Activated naive CD4-positive, alpha-beta T cell treated with anti-CD3 and anti-CD28 coated beads for 36 hours (primary cell): ENCODE data around the gene STRN3. TPM values are rescaled to one million over a fixed set of nuclear protein-coding genes. Genes with fewer than 3 reads are reported as not detected.
"Not testable (repeated sequence)": the region's sequence is repeated elsewhere in the genome, so short reads cannot be mapped to it uniquely, and the experiment has no call there.

Source experiments
- CTCF ChIA-PET: fragments of 350-600 bp; sonication (Branson Sonifier 250); formaldehyde crosslinking; loops from one replicate; lab custom pipeline; 2021; ENCODE audit warnings: antibody characterized with exemption; lab: Charles Lee
- DNase-seq: peaks from one replicate; pipeline ENCODE4 v3.0.0-alpha.2; 2020
- H3K27ac Mint-ChIP-seq: one replicate; pipeline ENCODE4 v1.8.0; 2021; ENCODE audit warnings: mild to moderate bottlenecking, mixed read lengths
- H3K27me3 Mint-ChIP-seq: one replicate; pipeline ENCODE4 v1.8.0; 2021; ENCODE audit warnings: low read depth, mixed read lengths
- H3K36me3 Mint-ChIP-seq: one replicate; pipeline ENCODE4 v1.8.0; 2021; ENCODE audit warnings: low read depth, mixed read lengths
- H3K4me1 Mint-ChIP-seq: one replicate; pipeline ENCODE4 v1.8.0; 2021; ENCODE audit warnings: low read depth, mixed read lengths
- H3K4me3 Mint-ChIP-seq: one replicate; pipeline ENCODE4 v1.8.0; 2021; ENCODE audit warnings: mild to moderate bottlenecking, moderate library complexity, mixed read lengths
- H3K9me3 Mint-ChIP-seq: one replicate; pipeline ENCODE4 v1.8.0; 2021; ENCODE audit warnings: mixed read lengths
- intact Hi-C: fragments of 100-400 bp; cut with micrococcal nuclease; formaldehyde crosslinking; loops from one replicate; pipeline ENCODE4 v1.15.1; 2023
- total RNA-seq, 2 experiments: library from RNA; stranded (reverse); gene quantifications; one replicate each; pipeline ENCODE4 v1.2.3, GENCODE V29; 2021

Gene STRN3
- total RNA-seq, 2 experiments from 2014 or later = 12.6 to 13.8 TPM

DNA sequence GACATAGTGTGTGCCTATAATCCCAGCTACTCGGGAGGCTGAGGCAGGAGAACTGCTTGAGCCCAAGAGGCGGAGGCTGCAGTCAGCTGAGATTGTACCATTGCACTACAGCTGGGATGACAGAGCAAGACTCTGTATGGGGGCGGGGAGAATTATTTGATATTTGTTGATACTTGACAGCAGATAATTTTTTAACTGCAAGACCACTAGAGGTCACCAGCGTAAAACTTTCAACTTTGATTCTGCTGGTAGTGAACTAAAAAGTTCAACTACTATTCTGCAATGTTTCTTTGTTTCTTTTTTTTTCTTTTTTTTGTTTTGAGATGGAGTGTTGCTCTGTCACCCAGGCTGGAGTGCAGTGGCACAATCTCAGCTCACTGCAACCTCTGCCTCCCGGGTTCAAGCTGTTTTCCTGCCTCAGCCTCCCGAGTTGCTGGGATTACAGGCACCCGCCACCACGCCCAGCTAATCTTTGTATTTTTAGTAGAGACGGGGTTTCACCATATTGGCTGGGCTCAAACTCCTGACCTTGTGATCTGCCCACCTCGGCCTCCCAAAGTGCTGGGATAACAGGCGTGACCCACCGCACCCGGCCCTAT lies 46.0 kb downstream of the STRN3 start:
- CTCF ChIA-PET = interaction anchor here (0.6 to 4.4 kb wide), 17 partner anchors 9 to 322 kb away, joined by 3 to 29 read pairs (median 3); partner anchors contain the start of gene STRN3
- H3K9me3 Mint-ChIP-seq, H3K36me3 Mint-ChIP-seq, H3K4me3 Mint-ChIP-seq, H3K27ac Mint-ChIP-seq, H3K27me3 Mint-ChIP-seq: not testable (repeated sequence)
- peaks cover 15% of the 10 kb centered on the region for H3K4me1 Mint-ChIP-seq
- peak; percentile 56 for DNase-seq
- intact Hi-C loops = loop anchor here (1.0 to 5.0 kb wide), 4 partner anchors 102 to 477 kb away; partner anchors contain the start of gene DTD2

DNA sequence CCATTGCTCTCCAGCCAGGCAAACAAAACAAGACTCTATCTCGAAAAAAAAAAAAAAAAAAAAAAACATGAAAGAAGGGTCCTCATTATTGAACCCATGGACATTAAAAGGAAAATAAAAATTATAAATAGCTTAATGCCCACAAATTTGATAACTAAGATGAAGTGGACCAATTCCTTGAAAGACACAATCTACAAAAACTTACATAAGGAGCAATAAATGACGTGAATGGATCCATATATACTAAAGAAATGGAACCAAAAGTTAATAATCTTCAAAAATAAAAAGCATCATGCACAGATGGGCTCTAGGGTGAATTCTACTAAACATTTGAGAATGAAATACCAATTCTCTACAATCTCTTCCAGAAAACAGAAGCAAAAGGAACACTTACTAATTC lies 48.4 kb downstream of the STRN3 start:
- H3K36me3 Mint-ChIP-seq = no peaks in the 10 kb centered on the region
- intact Hi-C loops = no loop called here
- H3K4me3 Mint-ChIP-seq = no peak overlapping the region
- peaks cover 32% of the 10 kb centered on the region for H3K4me1 Mint-ChIP-seq
- no peaks in the 10 kb centered on the region for H3K27me3 Mint-ChIP-seq
- H3K9me3 Mint-ChIP-seq = peaks cover 3% of the 10 kb centered on the region
- CTCF ChIA-PET = interaction anchor here (1.5 to 4.4 kb wide), 2 partner anchors 103 to 105 kb away, joined by 4 to 29 read pairs; no protein-coding TSS in a partner anchor
- no peak overlapping the region for H3K27ac Mint-ChIP-seq
- DNase-seq = no peak

DNA sequence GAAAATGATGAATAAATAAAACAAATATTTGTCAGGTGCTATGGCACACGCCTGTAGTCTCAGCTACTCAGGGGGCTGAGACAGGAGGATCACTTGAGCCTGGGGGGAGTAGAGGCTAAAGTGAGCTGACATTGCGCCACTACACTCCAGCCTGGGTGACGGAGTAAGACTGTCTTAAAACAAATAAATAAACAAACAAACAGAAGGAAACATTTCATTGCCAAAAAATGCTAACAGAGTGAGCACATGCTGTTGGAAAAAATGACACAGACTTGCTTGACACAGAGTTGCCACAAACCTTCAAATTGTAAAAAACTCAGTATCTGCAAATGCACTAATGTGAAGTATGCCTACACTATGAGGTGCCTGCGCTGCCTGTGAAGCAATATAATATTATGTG lies 51.6 kb downstream of the STRN3 start:
- peaks cover 52% of the 10 kb centered on the region for H3K4me1 Mint-ChIP-seq
- CTCF ChIA-PET = interaction anchor here (0.6 to 0.7 kb wide), 2 partner anchors 94 to 125 kb away, joined by 3 to 4 read pairs; no protein-coding TSS in a partner anchor
- no peak for DNase-seq
- intact Hi-C loops = loop anchor here (5.0 kb wide), 1 partner anchor 233 kb away; the partner anchor contains the start of gene HECTD1
- H3K27me3 Mint-ChIP-seq = no peaks in the 10 kb centered on the region
- no peak overlapping the region for H3K4me3 Mint-ChIP-seq
- H3K9me3 Mint-ChIP-seq = peaks cover 3% of the 10 kb centered on the region
- no peak overlapping the region for H3K27ac Mint-ChIP-seq
- H3K36me3 Mint-ChIP-seq = no peaks in the 10 kb centered on the region

DNA sequence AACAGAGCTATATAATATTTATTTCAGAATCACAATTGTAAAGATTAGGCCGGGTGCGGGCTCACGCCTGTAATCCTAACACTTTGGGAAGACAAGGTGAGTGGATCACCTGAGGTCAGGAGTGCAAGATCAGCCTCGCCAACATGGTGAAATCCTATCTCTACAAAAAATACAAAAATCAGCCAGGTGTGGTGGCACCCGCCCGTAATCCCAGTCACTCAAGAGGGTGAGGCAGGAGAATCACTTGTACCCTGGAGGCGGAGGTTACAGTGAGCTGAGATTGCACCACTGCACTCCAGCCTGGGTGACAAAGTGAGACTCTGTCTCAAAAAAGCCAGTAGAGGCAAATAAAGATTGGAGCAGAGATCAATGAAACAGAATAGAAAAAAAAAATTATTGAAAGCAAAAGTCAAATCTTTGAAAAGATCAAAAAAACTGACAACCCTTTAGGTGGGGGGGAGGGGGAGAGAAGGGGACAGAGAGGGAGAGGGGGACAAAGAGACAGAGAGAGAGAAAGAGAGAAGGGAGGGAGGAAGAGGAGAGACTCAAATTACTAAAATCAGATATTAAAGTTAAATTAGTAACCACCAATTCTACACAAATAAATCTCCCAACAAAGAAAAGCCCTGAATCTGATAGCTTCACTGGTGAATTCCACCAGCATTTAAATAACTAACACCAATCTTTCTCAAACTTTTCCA lies 53.1 kb downstream of the STRN3 start:
- intact Hi-C loops = loop anchor here (5.0 kb wide), 1 partner anchor 234 kb away; the partner anchor contains the start of gene HECTD1
- H3K4me1 Mint-ChIP-seq = peaks cover 50% of the 10 kb centered on the region
- H3K4me3 Mint-ChIP-seq = no peak overlapping the region
- no peak overlapping the region for H3K27ac Mint-ChIP-seq
- CTCF ChIA-PET = interaction anchor here (0.8 kb wide), 1 partner anchor 11 kb away, joined by 4 read pairs; no protein-coding TSS in a partner anchor
- DNase-seq = no peak
- no peaks in the 10 kb centered on the region for H3K27me3 Mint-ChIP-seq
- H3K36me3 Mint-ChIP-seq = peaks cover 1% of the 10 kb centered on the region
- peaks cover 3% of the 10 kb centered on the region for H3K9me3 Mint-ChIP-seq

DNA sequence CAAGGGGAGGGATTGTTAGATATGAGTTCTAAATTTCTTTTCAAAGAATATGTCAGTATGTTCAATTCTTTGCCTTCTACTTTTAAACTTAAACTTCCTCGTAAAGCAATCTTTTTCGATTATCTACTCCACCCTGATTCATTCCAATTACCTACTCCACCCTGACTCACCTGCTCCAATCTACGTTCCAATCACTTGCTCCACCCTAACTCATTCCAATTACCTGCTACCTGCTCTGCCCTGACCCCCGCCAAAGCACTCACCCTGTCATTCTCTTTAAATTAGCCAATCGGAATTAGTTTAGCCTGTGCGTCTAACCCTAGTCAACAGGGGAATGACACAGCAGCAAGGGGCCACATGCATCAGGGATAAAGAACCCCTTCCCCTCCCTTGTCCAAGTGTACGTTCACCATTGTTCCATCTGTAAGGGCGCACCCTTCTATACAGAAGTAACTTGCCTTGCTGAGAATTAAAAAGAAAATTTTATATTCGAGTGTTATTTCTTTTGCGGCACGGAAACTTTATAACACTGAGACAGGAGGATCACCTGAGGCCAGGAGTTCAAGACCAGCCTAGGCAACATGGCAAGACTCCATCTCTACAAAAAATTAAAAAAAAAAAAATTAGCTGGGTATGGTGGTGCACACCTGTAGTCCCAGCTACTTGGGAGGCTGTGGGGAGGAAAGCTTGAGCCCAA lies 54.0 kb downstream of the STRN3 start:
- CTCF ChIA-PET = interaction anchor here (0.8 kb wide), 1 partner anchor 10 kb away, joined by 4 read pairs; no protein-coding TSS in a partner anchor
- H3K4me1 Mint-ChIP-seq = peaks cover 47% of the 10 kb centered on the region
- H3K9me3 Mint-ChIP-seq = not testable (repeated sequence)

DNA sequence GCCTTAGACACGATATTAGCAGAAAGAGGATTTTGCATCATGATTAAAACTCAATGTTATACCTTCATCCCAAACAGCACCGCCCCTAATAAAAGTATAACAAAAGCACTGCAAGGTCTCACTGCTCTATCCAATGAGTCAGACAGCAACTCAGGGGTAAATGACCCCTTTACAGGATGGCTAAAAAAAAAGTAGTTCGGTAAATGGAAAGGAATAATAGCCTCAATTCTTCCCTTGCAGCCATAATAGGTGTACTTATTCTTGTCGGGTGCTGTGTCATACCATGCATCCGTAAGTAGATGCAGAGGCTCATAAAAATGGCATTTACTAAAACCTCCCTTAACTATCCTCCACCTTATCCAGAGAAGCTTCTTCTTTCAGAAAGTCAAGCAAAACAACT lies 54.6 kb downstream of the STRN3 start:
- CTCF ChIA-PET = no interaction called here
- Mint-ChIP-seq H3K4me3 (no peak overlapping the region), H3K4me1 (peaks cover 47% of the 10 kb centered on the region), H3K36me3 (peaks cover 3% of the 10 kb centered on the region), H3K9me3 (peaks cover 9% of the 10 kb centered on the region), H3K27ac (no peak overlapping the region), H3K27me3 (no peaks in the 10 kb centered on the region)
- DNase-seq = no peak
- intact Hi-C loops = loop anchor here (5.0 kb wide), 1 partner anchor 236 kb away; the partner anchor contains the start of gene HECTD1

More for the DNA sequence above, 54.0 kb downstream of the STRN3 start:
- H3K27ac Mint-ChIP-seq, H3K27me3 Mint-ChIP-seq, H3K4me3 Mint-ChIP-seq, H3K36me3 Mint-ChIP-seq, DNase-seq: not testable (repeated sequence)
- intact Hi-C loops = loop anchor here (5.0 kb wide), 1 partner anchor 235 kb away; the partner anchor contains the start of gene HECTD1

DNA sequence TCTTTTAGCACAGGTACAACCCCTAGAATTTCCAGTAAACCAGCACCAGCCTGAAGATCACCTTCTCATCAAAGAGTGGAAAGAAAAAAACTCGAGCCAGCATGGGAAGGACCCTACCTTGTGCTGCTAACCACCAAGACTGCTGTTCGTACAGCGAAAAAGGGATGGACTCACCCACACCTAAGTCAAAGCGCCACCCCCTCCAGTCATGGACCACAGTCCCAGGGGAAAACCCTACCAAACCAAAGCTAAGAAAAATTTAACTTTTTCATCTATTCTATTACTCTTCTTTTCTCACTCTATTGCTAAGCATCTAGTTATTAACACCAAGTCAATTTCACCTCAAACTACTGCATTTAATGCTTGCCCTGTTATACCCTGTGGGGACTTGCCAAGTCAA lies 56.4 kb downstream of the STRN3 start:
- Mint-ChIP-seq H3K4me3 (peak overlapping the region; percentile 13), H3K4me1 (peaks cover 45% of the 10 kb centered on the region), H3K27ac (peak overlapping the region; percentile 20), H3K36me3 (peaks cover 20% of the 10 kb centered on the region), H3K9me3 (peaks cover 17% of the 10 kb centered on the region)
- peak; percentile 77 for DNase-seq
- intact Hi-C loops = loop anchor here (1.0 to 5.0 kb wide), 3 partner anchors 25 to 238 kb away; partner anchors contain the start of genes HECTD1 and STRN3
- H3K27me3 Mint-ChIP-seq = not testable (repeated sequence)
- CTCF ChIA-PET = interaction anchor here (0.5 kb wide), 1 partner anchor 333 kb away, joined by 6 read pairs; no protein-coding TSS in a partner anchor

DNA sequence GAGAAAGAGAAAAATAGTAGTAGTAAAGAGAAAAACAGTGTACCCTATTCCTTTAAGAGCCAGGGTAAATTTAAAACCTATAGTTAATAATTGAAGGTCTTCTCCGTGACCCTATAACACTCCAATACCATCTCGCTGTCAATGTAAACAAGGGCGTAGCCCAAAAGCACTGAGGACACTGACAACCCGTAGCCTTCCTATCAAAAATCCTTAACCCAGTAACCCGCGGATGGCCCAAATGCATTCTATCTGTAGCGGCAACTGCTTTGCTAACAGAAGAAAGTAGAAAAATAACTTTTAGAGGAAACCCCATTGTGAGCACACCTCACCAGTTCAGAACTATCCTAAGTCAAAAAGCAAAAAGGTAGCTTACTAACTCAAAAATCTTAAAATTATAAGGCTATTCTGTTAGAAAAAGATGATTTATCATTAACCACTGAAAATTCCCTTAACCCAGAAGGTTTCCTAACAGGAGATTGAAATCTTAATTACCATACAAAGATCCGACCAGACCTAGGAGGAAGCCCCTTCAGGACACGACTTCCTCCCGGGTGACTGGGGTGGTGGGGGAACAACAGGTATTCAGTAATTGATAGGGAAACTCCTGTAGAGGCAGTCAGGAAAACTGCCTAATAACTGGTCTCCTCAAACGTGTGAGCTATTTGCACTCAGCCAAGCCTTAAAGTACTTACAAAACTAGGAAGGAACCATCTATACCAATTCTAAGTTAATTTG lies 58.6 kb downstream of the STRN3 start:
- CTCF ChIA-PET = interaction anchor here (1.0 kb wide), 1 partner anchor 11 kb away, joined by 3 read pairs; no protein-coding TSS in a partner anchor
- peaks cover 36% of the 10 kb centered on the region for H3K4me1 Mint-ChIP-seq
- H3K27me3 Mint-ChIP-seq, H3K27ac Mint-ChIP-seq, intact Hi-C loops, H3K4me3 Mint-ChIP-seq, DNase-seq: not testable (repeated sequence)
- peaks cover 31% of the 10 kb centered on the region for H3K36me3 Mint-ChIP-seq
- peaks cover 17% of the 10 kb centered on the region for H3K9me3 Mint-ChIP-seq

DNA sequence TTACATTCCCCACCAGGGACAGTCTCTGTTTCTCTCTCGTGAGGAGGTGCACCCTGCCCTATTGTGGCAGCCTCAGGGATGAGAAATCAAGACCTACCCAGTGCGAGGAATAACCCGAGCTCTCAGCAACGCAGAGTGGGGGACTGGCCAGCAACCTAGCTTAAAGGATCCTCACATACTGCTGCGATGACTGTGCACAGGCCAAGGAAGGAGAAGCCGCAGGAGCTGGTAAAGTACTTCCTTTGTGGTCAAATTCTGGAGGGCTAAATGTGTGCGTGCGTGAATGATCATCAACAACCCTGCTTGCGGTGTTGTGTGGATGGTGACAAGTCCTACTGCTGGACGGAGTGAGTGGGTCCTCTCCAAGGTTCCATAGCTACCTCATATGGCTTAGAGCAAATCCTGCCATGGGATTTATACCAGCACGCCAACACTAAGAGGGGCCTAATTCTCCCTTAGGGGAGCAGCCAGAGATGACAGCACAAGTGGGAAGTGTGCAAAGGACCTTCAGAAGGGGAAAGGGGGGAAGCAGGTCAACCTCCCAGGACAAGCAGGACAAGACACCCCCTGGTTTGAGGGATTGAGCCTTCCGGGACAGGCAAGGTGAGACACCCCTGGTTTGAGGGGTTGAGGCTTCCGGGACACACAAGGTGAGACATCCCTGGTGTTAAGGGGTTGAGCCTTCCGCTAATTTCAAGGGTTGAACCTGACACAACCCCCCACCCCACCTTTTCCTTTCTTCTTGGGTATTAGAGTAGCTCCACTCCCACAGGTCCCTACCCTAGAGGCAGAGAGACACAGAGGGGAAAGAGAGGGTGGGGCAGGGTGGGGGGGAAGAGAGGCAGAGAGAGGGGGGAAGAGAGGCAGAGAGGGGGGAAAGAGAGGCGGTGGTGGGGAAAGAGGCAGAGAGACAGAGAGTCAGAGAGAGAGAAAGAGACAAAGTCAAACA lies 59.5 kb downstream of the STRN3 start:
- CTCF ChIA-PET = no interaction called here
- Mint-ChIP-seq H3K9me3 (peaks cover 17% of the 10 kb centered on the region), H3K27ac (no peak overlapping the region), H3K27me3 (no peaks in the 10 kb centered on the region), H3K4me1 (peaks cover 32% of the 10 kb centered on the region), H3K4me3 (no peak overlapping the region), H3K36me3 (peaks cover 31% of the 10 kb centered on the region)
- intact Hi-C loops = no loop called here
- no peak for DNase-seq

DNA sequence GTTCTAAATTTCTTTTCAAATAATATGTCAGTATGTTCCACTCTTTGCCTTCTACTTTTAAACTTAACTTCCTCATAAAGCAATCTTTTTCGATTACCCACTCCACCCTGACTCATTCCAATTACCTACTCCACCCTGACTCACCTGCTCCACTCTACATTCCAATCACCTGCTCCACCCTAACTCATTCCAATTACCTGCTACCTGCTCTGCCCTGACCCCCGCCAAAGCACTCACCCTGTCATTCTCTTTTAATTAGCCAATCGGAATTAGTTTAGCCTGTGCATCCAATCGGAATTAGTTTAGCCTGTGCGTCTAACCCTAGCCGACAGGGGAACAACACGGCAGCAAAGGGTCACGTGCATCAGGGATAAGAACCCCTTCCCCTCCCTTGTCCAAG lies 60.3 kb downstream of the STRN3 start:
- H3K4me3 Mint-ChIP-seq, DNase-seq, intact Hi-C loops, H3K27ac Mint-ChIP-seq, CTCF ChIA-PET, H3K27me3 Mint-ChIP-seq: not testable (repeated sequence)
- H3K36me3 Mint-ChIP-seq = peaks cover 33% of the 10 kb centered on the region
- peaks cover 30% of the 10 kb centered on the region for H3K4me1 Mint-ChIP-seq
- H3K9me3 Mint-ChIP-seq = peaks cover 17% of the 10 kb centered on the region
